Uterus (tissue), 4 donors: ENCODE data around the gene FSIP1. TPM values are rescaled to one million over a fixed set of nuclear protein-coding genes. Genes with fewer than 3 reads are reported as not detected.

Source experiments
- DNase-seq, 2 donors: peaks; one replicate each; pipeline ENCODE4 v3.0.0-alpha.2; 2019 to 2020
- H3K27ac ChIP-seq, 2 donors: fragments of 200-600 bp; sonication (generic); 1 replicate in 1 of 2; 2 replicates in 1 of 2; pipeline ENCODE4 v1.5.1; 2016 to 2018
- H3K27me3 ChIP-seq, 2 donors: fragments of 200-600 bp; sonication (generic); one replicate each; pipeline ENCODE4 v1.5.1; 2018 to 2019; ENCODE audit warnings: control low read depth in 1 of 2
- H3K36me3 ChIP-seq, 2 donors: fragments of 200-600 bp; sonication (generic); one replicate each; pipeline ENCODE4 v1.5.1; 2019; ENCODE audit warnings: control low read depth in 1 of 2
- H3K4me1 ChIP-seq, 2 donors: fragments of 200-600 bp; sonication (generic); one replicate each; pipeline ENCODE4 v1.5.1; 2018 to 2019; ENCODE audit warnings: control low read depth in 1 of 2
- H3K4me3 ChIP-seq, 2 donors: fragments of 200-600 bp; sonication (generic); 1 replicate in 1 of 2; 2 replicates in 1 of 2; pipeline ENCODE4 v1.5.1; 2018 to 2019; ENCODE audit warnings: mild to moderate bottlenecking in 1 of 2
- H3K9me3 ChIP-seq, 2 donors: fragments of 200-600 bp; sonication (generic); one replicate each; pipeline ENCODE4 v1.5.1; 2019; ENCODE audit warnings: control low read depth in 1 of 2
- POLR2A ChIP-seq, 2 donors: fragments of 450-650 bp; IDR thresholded peaks; one replicate each; pipeline ENCODE4 v1.6.1; 2016; ENCODE audit warnings: antibody characterized with exemption in 2 of 2, mild to moderate bottlenecking in 1 of 2, moderate library complexity in 1 of 2
- intact Hi-C: fragments of 100-400 bp; cut with DNase I; formaldehyde crosslinking; loops from one replicate; pipeline ENCODE4 v1.15.1; 2023; ENCODE audit warnings: low total_unique reads
- total RNA-seq, 4 donors: library from RNA; depleted of rRNA in 3 of 4; stranded (reverse); fragments of >200 nt in 3 of 4; gene quantifications; one replicate each; pipeline versions ENCODE4 v1.1.0 to v1.2.4, GENCODE V29; 2014 to 2023
- TF ChIP-seq, protein P1 (sequence below), 4 experiments: fragments of 200-600 bp in 2 of 4; fragments of 450-650 bp in 2 of 4; sonication (generic) in 2 of 4; IDR thresholded peaks; one replicate each; pipeline ENCODE4 v1.5.1; 2016 to 2019; ENCODE audit warnings: antibody characterized with exemption in 4 of 4, mild to moderate bottlenecking in 2 of 4, moderate library complexity in 1 of 4
- donor health status: DM: yes; HTN: yes; CAD: no.

The FSIP1 gene
- total RNA-seq, 4 donors from 2014 or later = 0.77 to 4.3 (median 2.6) TPM

GRCh38 chr15:39717134-39717533, 65.5 kb downstream of the FSIP1 start:
- Histone ChIP-seq H3K4me3 (no peak overlapping the region), H3K9me3 (no peaks in the 10 kb centered on the region), H3K27me3 (no peaks in the 10 kb centered on the region), H3K36me3 (no peaks in the 10 kb centered on the region), H3K27ac (no peak overlapping the region), H3K4me1 (no peaks in the 10 kb centered on the region)
- intact Hi-C loops = no loop called here
- no peak for TF ChIP-seq POLR2A (IDR thresholded peaks at IDR 0.05)
- TF ChIP-seq, protein P1, sequence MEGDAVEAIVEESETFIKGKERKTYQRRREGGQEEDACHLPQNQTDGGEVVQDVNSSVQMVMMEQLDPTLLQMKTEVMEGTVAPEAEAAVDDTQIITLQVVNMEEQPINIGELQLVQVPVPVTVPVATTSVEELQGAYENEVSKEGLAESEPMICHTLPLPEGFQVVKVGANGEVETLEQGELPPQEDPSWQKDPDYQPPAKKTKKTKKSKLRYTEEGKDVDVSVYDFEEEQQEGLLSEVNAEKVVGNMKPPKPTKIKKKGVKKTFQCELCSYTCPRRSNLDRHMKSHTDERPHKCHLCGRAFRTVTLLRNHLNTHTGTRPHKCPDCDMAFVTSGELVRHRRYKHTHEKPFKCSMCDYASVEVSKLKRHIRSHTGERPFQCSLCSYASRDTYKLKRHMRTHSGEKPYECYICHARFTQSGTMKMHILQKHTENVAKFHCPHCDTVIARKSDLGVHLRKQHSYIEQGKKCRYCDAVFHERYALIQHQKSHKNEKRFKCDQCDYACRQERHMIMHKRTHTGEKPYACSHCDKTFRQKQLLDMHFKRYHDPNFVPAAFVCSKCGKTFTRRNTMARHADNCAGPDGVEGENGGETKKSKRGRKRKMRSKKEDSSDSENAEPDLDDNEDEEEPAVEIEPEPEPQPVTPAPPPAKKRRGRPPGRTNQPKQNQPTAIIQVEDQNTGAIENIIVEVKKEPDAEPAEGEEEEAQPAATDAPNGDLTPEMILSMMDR (IDR thresholded peaks at IDR 0.05) = no peak
- DNase-seq = no peak

DNA sequence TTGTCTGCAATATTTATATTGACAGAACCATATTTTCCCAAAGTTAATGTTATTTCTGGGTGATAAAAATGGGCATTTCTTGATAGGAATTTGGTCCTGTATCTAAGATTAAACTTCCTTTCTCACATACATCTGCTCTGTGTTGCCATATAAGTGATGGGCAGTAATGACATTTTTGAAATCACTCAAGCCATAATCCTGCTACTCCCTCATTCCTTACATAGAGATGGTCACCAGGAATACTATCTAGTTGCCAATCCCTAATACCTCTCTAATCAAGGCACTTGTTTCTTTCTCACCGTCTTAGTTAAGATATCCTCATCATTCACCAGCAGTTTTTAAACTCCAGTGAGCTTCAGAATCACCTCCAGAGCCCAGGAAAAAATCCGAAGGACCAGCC, 68.4 kb downstream of the FSIP1 start:
- intact Hi-C loops = no loop called here
- no peaks in the 10 kb centered on the region for H3K36me3 ChIP-seq

GRCh38 chr15:39713846-39714245, 68.8 kb downstream of the FSIP1 start:
- H3K27me3 ChIP-seq = no peaks in the 10 kb centered on the region
- no peaks in the 10 kb centered on the region for H3K36me3 ChIP-seq
- no peak for DNase-seq
- H3K4me1 ChIP-seq = no peaks in the 10 kb centered on the region
- H3K27ac ChIP-seq = no peak overlapping the region
- H3K9me3 ChIP-seq = no peaks in the 10 kb centered on the region
- no peak for TF ChIP-seq POLR2A (IDR thresholded peaks at IDR 0.05)
- TF ChIP-seq, protein P1 (IDR thresholded peaks at IDR 0.05) = no peak
- H3K4me3 ChIP-seq = no peak overlapping the region
- intact Hi-C loops = no loop called here

More for the DNA sequence above, 68.4 kb downstream of the FSIP1 start:
- H3K4me3 ChIP-seq = no peak overlapping the region
- no peaks in the 10 kb centered on the region for H3K27me3 ChIP-seq
- H3K27ac ChIP-seq = no peak overlapping the region
- TF ChIP-seq, protein P1 (IDR thresholded peaks at IDR 0.05) = no peak
- TF ChIP-seq POLR2A (IDR thresholded peaks at IDR 0.05) = no peak
- DNase-seq = no peak
- H3K4me1 ChIP-seq = no peaks in the 10 kb centered on the region
- no peaks in the 10 kb centered on the region for H3K9me3 ChIP-seq

GRCh38 chr15:39710681-39711080, 72.0 kb downstream of the FSIP1 start:
- Histone ChIP-seq H3K27me3 (no peaks in the 10 kb centered on the region), H3K4me3 (no peak overlapping the region), H3K9me3 (no peaks in the 10 kb centered on the region), H3K4me1 (no peaks in the 10 kb centered on the region), H3K36me3 (no peaks in the 10 kb centered on the region), H3K27ac (no peak overlapping the region)
- TF ChIP-seq POLR2A (IDR thresholded peaks at IDR 0.05) = no peak
- TF ChIP-seq, protein P1 (IDR thresholded peaks at IDR 0.05) = no peak
- intact Hi-C loops = no loop called here
- no peak for DNase-seq

DNA sequence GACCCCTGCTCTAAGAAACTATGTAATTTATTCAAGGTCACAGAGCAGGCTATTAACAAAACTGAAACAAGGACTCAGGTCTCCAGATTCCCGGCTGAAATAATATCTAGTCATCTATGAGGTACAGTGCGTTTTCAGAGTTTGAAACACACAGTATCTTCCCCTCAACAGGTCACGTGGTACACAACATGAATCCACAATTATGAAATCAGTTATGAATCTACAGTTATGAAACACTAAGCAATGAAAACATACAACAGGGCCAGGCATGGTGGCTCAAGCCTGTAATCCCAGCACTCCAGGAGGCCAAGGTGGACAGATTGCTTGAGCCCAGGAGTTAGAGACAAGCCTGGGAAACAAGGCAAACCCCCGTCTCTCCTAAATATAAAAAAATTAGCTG, 72.7 kb downstream of the FSIP1 start:
- intact Hi-C loops = no loop called here
- Histone ChIP-seq H3K27ac (no peak overlapping the region), H3K27me3 (no peaks in the 10 kb centered on the region), H3K4me1 (no peaks in the 10 kb centered on the region), H3K36me3 (no peaks in the 10 kb centered on the region), H3K9me3 (no peaks in the 10 kb centered on the region), H3K4me3 (no peak overlapping the region)
- DNase-seq = no peak
- TF ChIP-seq, protein P1 (IDR thresholded peaks at IDR 0.05) = no peak
- TF ChIP-seq POLR2A (IDR thresholded peaks at IDR 0.05) = no peak
